Heart right ventricle (tissue), 16 donors: Measurements from ENCODE around the gene DEXI. TPM values are rescaled to one million over a fixed set of nuclear protein-coding genes. Genes with fewer than 3 reads are reported as not detected.

ENCODE experiments used
- ATAC-seq, 8 donors: fragments of 200-7000 bp; cut with Tn5 transposase; one replicate each; pipeline ENCODE4 v1.9.1; 2020; ENCODE audit warnings: mild to moderate bottlenecking in 8 of 8, moderate library complexity in 8 of 8, moderate number of reproducible peaks in 1 of 8
- DNase-seq, 2 donors: peaks; one replicate each; pipeline ENCODE4 v3.0.0-alpha.2; 2020
- H3K27ac ChIP-seq, 10 donors: fragments of 200-600 bp; sonication (generic) in 2 of 10; one replicate each; pipeline versions ENCODE4 v1.5.0 to v1.8.0; 2020 to 2022; ENCODE audit warnings: mild to moderate bottlenecking in 3 of 10
- H3K27me3 ChIP-seq, 7 donors: fragments of 200-600 bp; one replicate each; pipeline ENCODE4 v1.8.0; 2021 to 2022; ENCODE audit warnings: mild to moderate bottlenecking in 2 of 7
- H3K36me3 ChIP-seq, 9 donors: fragments of 200-600 bp; sonication (generic) in 1 of 9; one replicate each; pipeline versions ENCODE4 v1.5.0 to v1.8.0; 2020 to 2022; ENCODE audit warnings: mild to moderate bottlenecking in 2 of 9
- H3K4me1 ChIP-seq, 9 donors: fragments of 200-600 bp; sonication (generic) in 1 of 9; one replicate each; pipeline versions ENCODE4 v1.5.0 to v1.8.0; 2020 to 2022; ENCODE audit warnings: mild to moderate bottlenecking in 4 of 9
- H3K4me3 ChIP-seq, 10 donors: fragments of 200-600 bp; sonication (generic) in 2 of 10; one replicate each; pipeline versions ENCODE4 v1.5.0 to v1.8.0; 2020 to 2022; ENCODE audit warnings: mild to moderate bottlenecking in 7 of 10, moderate library complexity in 2 of 10
- H3K9me3 ChIP-seq, 11 donors: fragments of 200-600 bp in 10 of 11; sonication (generic) in 2 of 11; one replicate each; pipeline versions ENCODE4 v1.5.0 to v1.8.0; 2013 to 2022; ENCODE audit warnings: mild to moderate bottlenecking in 2 of 11, control low read depth in 1 of 11, moderate library complexity in 1 of 11
- CTCF ChIP-seq, 9 donors: fragments of 200-600 bp; sonication (generic) in 2 of 9; IDR thresholded peaks; one replicate each; pipeline versions ENCODE4 v1.5.0 to v1.8.0; 2021 to 2022; ENCODE audit warnings: antibody characterized with exemption in 9 of 9, mild to moderate bottlenecking in 5 of 9, moderate library complexity in 1 of 9
- WGBS, 2 donors: extraction: QIAGEN DNeasy Blood & Tissue Kit; methylation state at CpG; one replicate each; pipeline ENCODE4 v1.1.7; 2013; ENCODE audit warnings: inconsistent platforms in 1 of 2; 5-methylcytosine and 5-hydroxymethylcytosine counted together
- intact Hi-C, 10 donors: fragments of 100-400 bp; cut with DNase I; formaldehyde crosslinking; loops; one replicate each; pipeline versions ENCODE4 v1.11.1 to v1.14.2; 2022
- polyA plus RNA-seq, 2 donors: library from polyadenylated mRNA; stranded (reverse); fragments of 200-250 nt; gene quantifications; one replicate each; pipeline ENCODE4 v1.2.3, GENCODE V29; 2013
- total RNA-seq, 10 donors: library from RNA; stranded (reverse); fragmentation: NEBNext Ultra II Directional in 3 of 10; extraction: Animal tissue kit (Norgen Biotek cat#: 25700) in 3 of 10; gene quantifications; one replicate each; pipeline versions ENCODE4 v1.2.1 to v1.2.4, GENCODE V29; 2021 to 2023
- donor health status: Arrhythmogenic right ventricular cardiomyopathy.
- donor health status: ischemic (EF 13 %, LVEDD 7.1; RV severe dilation, severe dysfunction).
- donor health status: healthy with polysubstance abuse.
- donor health status: DM: no; HTN: yes; CAD: no.
- donor health status: DM: no; HTN: no; CAD: no.
- donor health status: ischemic (EF 25% LVEDD 6.9; RV normal size, moderate dysfunction).
- donor health status: ischemic (EF 25% LVEDD 5.7; RV mildly dilated, moderate dysfunction).
- donor health status: healthy.
- donor health status: DM: yes; HTN: yes; CAD: no.
- donor health status: Ischemic cardiomyopathy.
- donor health status: ischemic (EF 35%, LVEDD 5.7; RV mildly dilated, moderate dysfunction).
- donor health status: nonischemic (EF 11% LVEDD 7.7; RV severe dilation, severe dysfunction).
- donor health status: DM: yes; HTN: yes; CAD: no.
- donor health status: PGD.
- donor health status: ischemic (EF 29% LVEDD 5.4; RV normal size, mild dysfunction).
- donor health status: nonischemic (EF 23%, LVEDD 6.1; RV moderate dilation, normal function).

Gene DEXI
- total and polyA plus RNA-seq, 12 donors: 68.8 to 109 (median 88.5) TPM

- Histone ChIP-seq H3K4me1 (peaks cover 7 to 46% (median 26%) of the 10 kb centered on the region in 9 donors), H3K27ac (no peak overlapping the region), H3K27me3 (no peaks in the 10 kb centered on the region), H3K36me3 (no peaks in the 10 kb centered on the region), H3K4me3 (no peak overlapping the region), H3K9me3 (no peaks in the 10 kb centered on the region)
- ATAC-seq: no peak
- WGBS, 2 donors: 71 to 73% methylated on average over 5 of the region's 5 CpGs
- TF ChIP-seq CTCF (IDR thresholded peaks at IDR 0.05): no peak
- DNase-seq: no peak
- intact Hi-C loops: no loop called here
Measured at GRCh38 chr16:10950393-10950792, 8.1 kb upstream of the DEXI start.

- no peak for TF ChIP-seq CTCF (IDR thresholded peaks at IDR 0.05)
- Histone ChIP-seq H3K4me1 (peaks cover 7 to 48% (median 30%) of the 10 kb centered on the region in 9 donors), H3K36me3 (no peaks in the 10 kb centered on the region), H3K9me3 (no peaks in the 10 kb centered on the region), H3K27ac (peak overlapping the region in 1 of 10 donors; percentile 22), H3K4me3 (no peak overlapping the region), H3K27me3 (no peaks in the 10 kb centered on the region)
- intact Hi-C loops: no loop called here
- no peak for DNase-seq
- ATAC-seq: no peak
- WGBS, 2 donors: 85 to 87% methylated on average over 7 of the region's 7 CpGs
Measured at GRCh38 chr16:10949424-10949970, 7.2 kb upstream of the DEXI start.

- no peak for ATAC-seq
- Histone ChIP-seq H3K27ac (no peak overlapping the region), H3K4me3 (no peak overlapping the region), H3K27me3 (no peaks in the 10 kb centered on the region), H3K4me1 (peaks cover 9 to 58% (median 37%) of the 10 kb centered on the region in 9 donors), H3K9me3 (no peaks in the 10 kb centered on the region), H3K36me3 (no peaks in the 10 kb centered on the region)
- no peak for DNase-seq
- intact Hi-C loops: no loop called here
- WGBS, 2 donors: 78 to 88% methylated on average over 10 of the region's 10 CpGs
- no peak for TF ChIP-seq CTCF (IDR thresholded peaks at IDR 0.05)
Measured at GRCh38 chr16:10947211-10947787, 5.0 kb upstream of the DEXI start.

- no peak for DNase-seq
- H3K27me3 ChIP-seq: no peaks in the 10 kb centered on the region
- no peaks in the 10 kb centered on the region for H3K36me3 ChIP-seq
- peak overlapping the region in 1 of 10 donors; percentile 79 for H3K4me3 ChIP-seq
- intact Hi-C loops: no loop called here
- WGBS, 2 donors: 41 to 44% methylated on average over 5 of the region's 5 CpGs
- H3K27ac ChIP-seq: no peak overlapping the region
- H3K4me1 ChIP-seq: peaks cover 9 to 57% (median 37%) of the 10 kb centered on the region in 9 donors
- no peak for TF ChIP-seq CTCF (IDR thresholded peaks at IDR 0.05)
- no peaks in the 10 kb centered on the region for H3K9me3 ChIP-seq
- ATAC-seq: no peak
Measured at GRCh38 chr16:10946308-10946707, 4.0 kb upstream of the DEXI start.
